ENCODE data around the gene RAD51B. TPM values are rescaled to one million over a fixed set of nuclear protein-coding genes. Genes with fewer than 3 reads are reported as not detected.
A peak's percentile ranks its signal among the peaks of the same experiment; 100 is the strongest.

RAD51B gene
- polyA plus RNA-seq, 3 donors, result 3.6 to 11.6 (median 9.4) TPM

DNA sequence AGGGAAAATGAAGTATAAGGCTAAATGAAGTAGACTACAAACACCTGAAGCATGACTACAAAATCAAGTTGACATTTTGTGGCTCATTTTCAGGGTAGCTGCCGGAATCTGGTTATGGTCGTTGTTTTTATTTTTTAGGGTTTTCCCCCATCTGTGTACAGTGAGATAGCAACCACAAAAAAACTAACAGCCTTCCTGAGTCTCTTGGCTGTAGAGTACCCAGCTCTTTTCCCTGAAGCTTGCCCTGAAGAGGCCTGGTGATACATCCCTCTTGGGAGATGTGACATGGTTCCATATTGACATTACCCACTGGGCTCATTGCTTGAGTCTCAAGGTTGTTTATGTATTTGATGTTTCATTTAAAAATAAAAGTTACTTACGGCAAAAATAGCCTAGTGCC, 549.3 kb downstream of the RAD51B start:
- no peak for TF ChIP-seq CTCF (IDR thresholded peaks at IDR 0.05)
- Histone ChIP-seq H3K4me2 (replicated peaks; ENCODE audit: extremely low read depth, low read length, poor library complexity, severe bottlenecking) (no peak overlapping the region), H3K4me1 (ENCODE audit: control insufficient read depth in 1 of 2, insufficient read depth in 2 of 2, low read length in 2 of 2) (peaks cover 29 to 32% of the 10 kb centered on the region in 2 donors), H3K36me3 (replicated peaks in 1 of 2; ENCODE audit: control insufficient read depth in 1 of 2, insufficient read depth in 2 of 2, low read length in 2 of 2) (no peaks in the 10 kb centered on the region), H3K79me2 (ENCODE audit: insufficient read depth, low read length) (no peaks in the 10 kb centered on the region), H4K20me1 (ENCODE audit: insufficient read depth, low read length) (no peaks in the 10 kb centered on the region), H3K9ac (ENCODE audit: insufficient read depth, low read length, poor library complexity, severe bottlenecking) (no peak overlapping the region), H3K4me3 (replicated peaks in 1 of 3; ENCODE audit: low read depth in 2 of 3, low read length in 3 of 3) (no peak overlapping the region), H3K27me3 (ENCODE audit: control insufficient read depth in 2 of 2, insufficient read depth in 2 of 2, low read length in 2 of 2) (no peaks in the 10 kb centered on the region), H2AFZ (ENCODE audit: insufficient read depth, low read depth, low read length, poor library complexity, severe bottlenecking) (no peak overlapping the region), H3K9me3 (replicated peaks in 1 of 2; ENCODE audit: control insufficient read depth in 1 of 2, insufficient read depth in 1 of 2, low read length in 2 of 2) (no peaks in the 10 kb centered on the region), H3K27ac (ENCODE audit: low read depth in 1 of 2, low read length in 2 of 2) (no peak overlapping the region)
- no CpG with 5 or more reads among the region's 3 CpGs for WGBS (ENCODE audit: insufficient coverage)
- peak overlapping the region in 1 of 7 donors; percentile 21 for H3K27ac Mint-ChIP-seq
- H3K4me3 Mint-ChIP-seq, result no peak overlapping the region
- peaks cover 0 to 1% (median 0%) of the 10 kb centered on the region in 7 donors for H3K9me3 Mint-ChIP-seq
- intact Hi-C loops (cut with micrococcal nuclease), result no loop called here
- H3K27me3 Mint-ChIP-seq (ENCODE audit: low read depth in 3 of 3), result no peaks in the 10 kb centered on the region
- H3K4me1 Mint-ChIP-seq, result peaks cover 39% of the 10 kb centered on the region
- no peaks in the 10 kb centered on the region for H3K36me3 Mint-ChIP-seq
- DNase-seq, result no peak

DNA sequence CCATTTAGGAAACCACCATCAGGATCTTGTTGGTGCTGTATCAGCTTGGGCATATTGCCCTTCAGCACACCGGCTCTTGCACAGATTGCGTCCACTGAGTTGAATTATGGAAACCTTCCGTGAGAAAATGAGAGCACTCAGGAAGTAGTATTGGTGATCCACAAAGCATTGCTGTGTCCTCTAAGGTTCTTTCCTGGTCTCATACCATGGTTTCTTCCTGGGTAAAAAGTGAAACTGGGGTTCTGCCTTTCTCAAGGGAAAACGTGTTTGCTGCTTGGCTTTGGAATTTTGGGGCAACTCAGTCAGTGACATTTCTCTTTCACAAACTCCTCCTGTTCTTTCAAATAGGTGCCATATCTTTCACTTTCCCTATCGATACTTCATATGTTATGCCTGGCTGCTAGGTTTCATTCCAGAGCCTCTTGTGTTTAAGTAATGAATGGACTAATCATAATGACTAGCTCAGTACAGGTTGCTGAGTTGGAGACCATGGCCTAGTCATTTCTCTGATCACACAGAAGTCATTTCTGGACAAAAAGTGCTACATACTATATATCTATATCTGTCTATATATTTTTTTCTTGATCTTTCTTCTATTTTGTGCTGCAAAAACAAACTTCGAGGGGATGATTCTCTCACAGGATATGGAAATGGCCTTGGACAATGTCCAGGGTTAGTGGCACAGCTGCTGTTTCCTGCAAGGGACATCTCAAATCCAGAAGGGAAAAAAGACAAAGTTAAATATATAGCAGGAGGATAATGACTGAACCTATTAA, 549.9 kb downstream of the RAD51B start:
- Mint-ChIP-seq H3K27me3 (ENCODE audit: low read depth in 3 of 3) (no peaks in the 10 kb centered on the region), H3K4me3 (no peak overlapping the region), H3K36me3 (no peaks in the 10 kb centered on the region), H3K4me1 (peaks cover 41% of the 10 kb centered on the region), H3K27ac (no peak overlapping the region), H3K9me3 (no peaks in the 10 kb centered on the region)
- no peak for TF ChIP-seq CTCF (IDR thresholded peaks at IDR 0.05)
- Histone ChIP-seq H3K27ac (ENCODE audit: low read depth in 1 of 2, low read length in 2 of 2) (no peak overlapping the region), H3K79me2 (ENCODE audit: insufficient read depth, low read length) (no peaks in the 10 kb centered on the region), H3K9ac (ENCODE audit: insufficient read depth, low read length, poor library complexity, severe bottlenecking) (no peak overlapping the region), H3K9me3 (replicated peaks in 1 of 2; ENCODE audit: control insufficient read depth in 1 of 2, insufficient read depth in 1 of 2, low read length in 2 of 2) (no peaks in the 10 kb centered on the region), H3K4me1 (ENCODE audit: control insufficient read depth in 1 of 2, insufficient read depth in 2 of 2, low read length in 2 of 2) (peaks cover 29 to 32% of the 10 kb centered on the region in 2 donors), H3K27me3 (ENCODE audit: control insufficient read depth in 2 of 2, insufficient read depth in 2 of 2, low read length in 2 of 2) (no peaks in the 10 kb centered on the region), H3K4me2 (replicated peaks; ENCODE audit: extremely low read depth, low read length, poor library complexity, severe bottlenecking) (no peak overlapping the region), H3K4me3 (replicated peaks in 1 of 3; ENCODE audit: low read depth in 2 of 3, low read length in 3 of 3) (no peak overlapping the region), H4K20me1 (ENCODE audit: insufficient read depth, low read length) (no peaks in the 10 kb centered on the region), H3K36me3 (replicated peaks in 1 of 2; ENCODE audit: control insufficient read depth in 1 of 2, insufficient read depth in 2 of 2, low read length in 2 of 2) (no peaks in the 10 kb centered on the region), H2AFZ (ENCODE audit: insufficient read depth, low read depth, low read length, poor library complexity, severe bottlenecking) (no peak overlapping the region)
- WGBS (ENCODE audit: insufficient coverage), result 49% methylated on average over 3 of the region's 6 CpGs
- intact Hi-C loops (cut with micrococcal nuclease), result no loop called here
- DNase-seq, result no peak
